AG10803 (cell line): ENCODE results near the gene ZFYVE28.

Experiments used
- DNase-seq: peaks from one replicate; pipeline ENCODE4 v3.0.0; 2010; ENCODE audit warnings: low read depth
- H3K4me3 ChIP-seq: 2 replicates; pipeline ENCODE4 v1.5.1; 2011; ENCODE audit warnings: mild to moderate bottlenecking, low read length, control low read depth
- TF ChIP-seq, protein P1 (sequence below): conservative IDR thresholded peaks from 2 replicates; pipeline ENCODE4 v1.5.1; 2011; ENCODE audit warnings: mild to moderate bottlenecking, low read length, control low read depth, inconsistent platforms

ZFYVE28 gene

DNA sequence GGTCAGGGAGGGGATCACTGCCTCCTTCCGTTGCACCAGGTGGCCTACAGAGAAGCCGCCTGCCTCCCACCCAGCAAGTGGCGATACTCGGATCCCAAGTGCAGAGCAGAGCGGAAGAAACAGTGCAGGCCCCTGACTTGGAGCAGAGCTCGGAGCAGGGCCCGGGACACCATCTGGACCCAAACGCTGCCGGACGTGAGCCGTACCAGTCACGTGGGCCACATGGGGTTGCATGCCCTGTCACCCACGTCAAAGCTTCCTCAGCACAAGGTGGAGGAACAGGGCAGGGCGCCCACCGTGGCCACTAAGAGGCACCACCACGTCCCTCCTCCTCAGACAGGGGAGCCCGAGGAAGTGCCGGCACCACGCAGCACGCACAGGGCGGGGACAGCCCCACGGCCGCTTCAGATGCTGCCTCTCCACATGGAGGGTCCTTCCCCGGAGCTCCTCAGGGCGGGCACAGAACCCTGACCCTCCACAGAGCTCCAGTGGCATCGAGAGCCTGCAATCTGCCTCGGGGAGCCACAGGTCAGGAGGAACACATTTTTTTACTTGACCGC lies 18.7 kb downstream of the ZFYVE28 start:
- TF ChIP-seq, protein P1, sequence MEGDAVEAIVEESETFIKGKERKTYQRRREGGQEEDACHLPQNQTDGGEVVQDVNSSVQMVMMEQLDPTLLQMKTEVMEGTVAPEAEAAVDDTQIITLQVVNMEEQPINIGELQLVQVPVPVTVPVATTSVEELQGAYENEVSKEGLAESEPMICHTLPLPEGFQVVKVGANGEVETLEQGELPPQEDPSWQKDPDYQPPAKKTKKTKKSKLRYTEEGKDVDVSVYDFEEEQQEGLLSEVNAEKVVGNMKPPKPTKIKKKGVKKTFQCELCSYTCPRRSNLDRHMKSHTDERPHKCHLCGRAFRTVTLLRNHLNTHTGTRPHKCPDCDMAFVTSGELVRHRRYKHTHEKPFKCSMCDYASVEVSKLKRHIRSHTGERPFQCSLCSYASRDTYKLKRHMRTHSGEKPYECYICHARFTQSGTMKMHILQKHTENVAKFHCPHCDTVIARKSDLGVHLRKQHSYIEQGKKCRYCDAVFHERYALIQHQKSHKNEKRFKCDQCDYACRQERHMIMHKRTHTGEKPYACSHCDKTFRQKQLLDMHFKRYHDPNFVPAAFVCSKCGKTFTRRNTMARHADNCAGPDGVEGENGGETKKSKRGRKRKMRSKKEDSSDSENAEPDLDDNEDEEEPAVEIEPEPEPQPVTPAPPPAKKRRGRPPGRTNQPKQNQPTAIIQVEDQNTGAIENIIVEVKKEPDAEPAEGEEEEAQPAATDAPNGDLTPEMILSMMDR: no peak
- no peak for DNase-seq
- no peak overlapping the region for H3K4me3 ChIP-seq

DNA sequence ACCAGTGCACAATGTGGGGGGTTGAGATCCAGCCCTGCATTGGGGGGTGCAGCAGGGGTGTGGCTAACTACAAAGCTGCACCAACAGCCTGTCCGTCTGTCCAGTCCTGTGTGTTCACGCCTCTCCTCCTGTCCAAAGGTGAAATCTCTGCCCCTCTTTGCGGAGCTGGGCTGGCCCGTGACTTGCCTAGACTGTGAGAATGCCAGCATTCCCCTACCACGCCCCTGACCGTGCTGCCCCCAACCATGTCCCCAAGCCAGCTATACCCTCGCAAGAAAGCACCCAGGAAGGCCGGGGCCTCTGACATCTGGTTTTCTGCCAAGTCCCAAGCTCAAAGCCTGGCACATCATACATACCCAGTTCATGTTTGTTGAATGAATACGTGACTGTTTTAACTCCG lies 19.2 kb downstream of the ZFYVE28 start:
- no peak overlapping the region for H3K4me3 ChIP-seq
- DNase-seq: no peak

DNA sequence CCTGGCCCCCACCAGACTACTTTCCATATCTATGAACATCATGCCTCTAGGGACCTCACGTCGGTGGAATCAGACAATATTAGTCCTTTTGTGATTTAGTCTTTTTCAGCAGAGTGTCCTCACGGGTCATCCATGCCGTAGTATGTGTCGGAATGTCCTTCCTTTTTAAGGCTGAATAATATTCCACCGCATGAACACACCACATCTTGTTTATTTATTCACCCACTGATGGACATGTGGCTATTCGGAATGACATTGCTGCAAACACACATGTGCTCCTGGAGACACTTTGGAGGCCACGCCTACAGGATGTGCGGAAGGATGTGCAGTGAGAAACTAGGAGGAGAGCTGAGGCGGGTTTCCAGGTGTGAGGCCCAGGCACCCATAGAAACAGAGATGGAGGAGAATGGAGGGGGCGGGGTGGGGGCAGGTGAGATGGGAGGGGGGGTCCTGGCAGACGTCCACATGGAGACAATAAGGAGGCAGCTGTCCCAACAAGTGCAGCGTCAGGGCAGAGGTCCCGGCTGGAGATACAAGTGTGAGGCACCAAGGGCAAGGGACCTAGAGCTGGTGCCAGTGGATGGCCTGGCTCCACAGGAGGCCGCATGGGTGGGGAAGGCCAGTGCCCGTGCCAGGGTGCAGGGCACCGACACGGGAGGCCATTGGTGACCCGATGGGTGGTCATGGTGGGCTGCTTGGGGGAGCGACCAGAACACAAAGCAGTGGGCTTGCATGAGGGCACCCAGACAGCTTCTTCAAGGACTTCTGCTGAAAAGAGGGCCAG lies 20.7 kb downstream of the ZFYVE28 start:
- DNase-seq: no peak
- TF ChIP-seq, protein P1: no peak
- H3K4me3 ChIP-seq: no peak overlapping the region

More for the DNA sequence above, 19.2 kb downstream of the ZFYVE28 start:
- TF ChIP-seq, protein P1: no peak

DNA sequence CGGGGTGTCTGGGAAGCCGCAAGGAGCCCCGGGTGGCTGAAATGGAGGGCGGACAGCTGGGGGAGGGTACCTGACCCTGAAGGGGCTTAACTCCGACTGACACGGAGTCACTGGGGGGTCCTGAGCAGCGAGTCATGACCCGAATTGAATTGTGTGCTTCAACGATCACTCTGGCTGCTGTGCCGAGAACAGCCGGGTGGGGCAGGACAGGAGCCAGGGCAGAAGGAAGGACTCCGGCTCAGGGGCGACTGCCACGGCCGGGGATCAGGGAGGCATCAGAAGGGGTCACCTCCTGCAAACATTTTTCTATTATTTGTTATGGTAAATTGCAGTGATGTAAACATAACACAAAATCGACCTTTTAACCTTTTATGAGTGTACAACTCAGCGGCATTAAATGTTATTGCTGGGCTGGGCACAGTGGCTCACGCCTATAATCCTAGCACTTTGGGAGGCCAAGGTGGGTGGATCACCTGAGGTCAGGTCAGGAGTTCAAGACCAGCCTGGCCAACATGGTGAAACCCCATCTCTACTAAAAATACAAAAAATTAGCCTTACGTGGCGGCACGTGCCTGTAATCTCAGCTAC lies 21.6 kb downstream of the ZFYVE28 start:
- DNase-seq: no peak
- H3K4me3 ChIP-seq: no peak overlapping the region
- TF ChIP-seq, protein P1: no peak

DNA sequence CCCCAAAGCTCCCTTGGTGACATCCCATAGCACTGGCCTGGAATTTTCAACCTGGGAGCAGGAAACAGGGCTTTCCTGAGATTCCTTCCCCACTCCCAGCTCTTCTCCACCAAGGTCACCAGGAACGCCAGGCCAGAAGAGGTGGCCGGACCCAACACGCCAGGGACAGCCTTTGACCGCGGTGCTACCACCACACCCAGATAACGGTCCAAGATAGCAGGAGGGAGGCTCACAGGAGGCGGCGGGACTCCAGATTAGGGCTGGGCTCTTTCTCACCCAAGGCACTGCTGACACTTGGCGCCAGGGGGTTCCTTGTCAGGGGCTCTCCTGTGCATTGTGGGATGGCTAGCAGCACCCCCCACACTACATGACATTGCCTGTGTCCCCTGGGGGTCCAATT lies 22.9 kb downstream of the ZFYVE28 start:
- H3K4me3 ChIP-seq: no peak overlapping the region
- no peak for DNase-seq
- TF ChIP-seq, protein P1: no peak

DNA sequence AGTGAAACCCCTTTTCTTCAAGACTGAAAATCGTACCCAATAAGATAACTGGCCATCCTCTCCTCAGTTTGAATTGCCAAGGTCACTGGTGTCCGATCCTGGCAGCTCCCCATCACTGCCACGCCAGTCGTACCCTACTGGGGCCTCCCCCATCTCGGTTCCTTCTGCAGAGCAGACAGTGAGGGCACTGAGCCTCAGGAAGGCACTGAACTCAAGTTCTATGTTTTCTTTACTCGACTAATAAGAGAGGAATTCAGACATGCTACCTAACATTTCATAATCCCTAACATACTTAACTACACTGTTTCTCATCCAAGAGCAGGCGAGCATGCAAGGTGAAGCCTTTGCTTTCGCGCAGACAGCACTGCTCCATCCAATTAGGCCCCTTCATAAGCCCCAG lies 23.4 kb downstream of the ZFYVE28 start:
- H3K4me3 ChIP-seq: no peak overlapping the region
- TF ChIP-seq, protein P1: no peak
- DNase-seq: no peak

DNA sequence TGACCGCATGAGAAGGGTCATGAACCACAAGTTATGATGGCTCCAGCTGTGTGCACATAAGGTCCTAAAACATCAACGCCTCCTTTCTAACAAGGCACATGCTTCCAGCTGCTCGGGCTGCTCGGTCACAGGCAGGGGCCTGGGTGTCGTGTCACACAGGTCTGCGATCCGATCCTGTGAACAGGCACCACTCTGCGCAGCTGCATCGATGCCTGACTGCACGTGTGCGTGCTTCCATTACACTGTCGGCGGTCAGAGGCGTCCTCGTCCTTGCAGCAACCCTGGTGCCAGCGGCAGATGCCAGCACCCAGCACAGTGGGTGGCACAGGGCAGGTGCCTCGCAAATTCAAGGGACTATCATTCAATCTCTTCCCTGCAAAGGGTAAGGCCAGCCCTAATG lies 23.9 kb downstream of the ZFYVE28 start:
- no peak for DNase-seq
- no peak overlapping the region for H3K4me3 ChIP-seq
- TF ChIP-seq, protein P1: no peak
